AG10803 (cell line): ENCODE data around the gene XCL2.
"Not testable (repeated sequence)": the region's sequence is repeated elsewhere in the genome, so short reads cannot be mapped to it uniquely, and the experiment has no call there.

ENCODE experiments used
- DNase-seq: peaks from one replicate; pipeline ENCODE4 v3.0.0; 2010; ENCODE audit warnings: low read depth
- H3K4me3 ChIP-seq: 2 replicates; pipeline ENCODE4 v1.5.1; 2011; ENCODE audit warnings: mild to moderate bottlenecking, low read length, control low read depth
- TF ChIP-seq, protein P1 (sequence below): conservative IDR thresholded peaks from 2 replicates; pipeline ENCODE4 v1.5.1; 2011; ENCODE audit warnings: mild to moderate bottlenecking, low read length, control low read depth, inconsistent platforms

The XCL2 gene, protein sequence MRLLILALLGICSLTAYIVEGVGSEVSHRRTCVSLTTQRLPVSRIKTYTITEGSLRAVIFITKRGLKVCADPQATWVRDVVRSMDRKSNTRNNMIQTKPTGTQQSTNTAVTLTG

DNA sequence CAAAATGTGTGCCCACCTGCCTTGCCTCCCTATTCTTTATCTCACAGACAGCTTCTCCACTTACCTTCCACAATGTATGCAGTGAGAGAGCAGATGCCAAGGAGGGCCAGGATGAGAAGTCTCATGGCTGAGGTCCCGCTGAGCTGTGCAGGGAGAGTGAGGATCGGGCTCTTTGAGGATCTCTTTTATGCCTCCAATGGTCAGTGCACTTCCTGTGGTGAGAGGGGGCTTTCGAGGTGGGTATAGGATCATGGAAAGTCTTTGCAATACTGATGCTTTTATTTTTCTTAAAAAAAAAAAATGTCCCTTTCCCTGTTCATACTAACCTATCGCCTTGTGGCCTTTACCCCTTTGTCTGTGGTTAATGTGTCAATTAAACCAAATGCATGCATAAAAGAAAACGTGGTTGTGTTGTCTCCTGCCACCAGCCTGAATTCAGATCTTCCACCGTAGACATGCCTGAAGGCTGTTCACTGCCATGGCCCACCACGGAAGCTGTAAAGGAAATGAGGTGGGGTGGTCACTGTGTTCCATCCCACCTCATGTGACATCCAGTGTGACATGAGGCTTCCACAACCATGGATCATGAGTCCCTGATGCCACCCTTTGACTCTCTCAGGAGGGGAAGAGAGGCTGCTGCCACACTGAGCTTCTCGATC, at the start of gene XCL2:
XCL2 (minus strand) TSS at position 158 of the 659 bp plus-strand sequence; CDS start at position 125, 33 bp downstream.
- not testable (repeated sequence) for DNase-seq, H3K4me3 ChIP-seq

DNA sequence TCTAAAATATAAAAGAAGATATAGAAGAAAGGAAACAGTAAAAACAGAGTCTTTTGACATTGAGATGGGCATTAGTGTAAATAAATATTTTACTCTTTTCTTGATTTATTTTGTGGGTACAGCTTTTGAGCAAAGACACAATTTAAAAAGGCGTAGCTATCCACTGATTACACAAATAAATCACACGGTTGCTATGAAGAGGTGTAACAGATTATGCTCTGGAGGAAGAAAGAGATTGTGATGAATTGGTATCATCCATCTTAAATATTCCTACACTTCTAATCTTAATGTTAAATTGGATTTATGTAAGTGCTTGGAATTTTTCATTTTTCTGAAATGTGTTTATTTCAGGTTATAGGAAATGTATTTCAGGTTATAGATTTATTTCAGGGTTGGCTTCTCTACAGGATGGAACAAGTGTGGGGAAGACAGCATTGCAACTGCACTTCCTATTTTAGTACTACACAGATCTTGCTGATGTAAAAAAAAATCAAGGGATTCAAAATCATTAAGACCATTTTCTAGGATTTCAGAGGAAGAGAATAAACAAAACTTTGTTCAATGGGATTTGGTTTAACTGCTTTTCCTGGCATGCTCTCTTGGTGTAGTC, 47.9 kb upstream of the XCL2 start:
- H3K4me3 ChIP-seq = no peak overlapping the region
- TF ChIP-seq, protein P1, sequence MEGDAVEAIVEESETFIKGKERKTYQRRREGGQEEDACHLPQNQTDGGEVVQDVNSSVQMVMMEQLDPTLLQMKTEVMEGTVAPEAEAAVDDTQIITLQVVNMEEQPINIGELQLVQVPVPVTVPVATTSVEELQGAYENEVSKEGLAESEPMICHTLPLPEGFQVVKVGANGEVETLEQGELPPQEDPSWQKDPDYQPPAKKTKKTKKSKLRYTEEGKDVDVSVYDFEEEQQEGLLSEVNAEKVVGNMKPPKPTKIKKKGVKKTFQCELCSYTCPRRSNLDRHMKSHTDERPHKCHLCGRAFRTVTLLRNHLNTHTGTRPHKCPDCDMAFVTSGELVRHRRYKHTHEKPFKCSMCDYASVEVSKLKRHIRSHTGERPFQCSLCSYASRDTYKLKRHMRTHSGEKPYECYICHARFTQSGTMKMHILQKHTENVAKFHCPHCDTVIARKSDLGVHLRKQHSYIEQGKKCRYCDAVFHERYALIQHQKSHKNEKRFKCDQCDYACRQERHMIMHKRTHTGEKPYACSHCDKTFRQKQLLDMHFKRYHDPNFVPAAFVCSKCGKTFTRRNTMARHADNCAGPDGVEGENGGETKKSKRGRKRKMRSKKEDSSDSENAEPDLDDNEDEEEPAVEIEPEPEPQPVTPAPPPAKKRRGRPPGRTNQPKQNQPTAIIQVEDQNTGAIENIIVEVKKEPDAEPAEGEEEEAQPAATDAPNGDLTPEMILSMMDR = no peak
- DNase-seq = no peak

DNA sequence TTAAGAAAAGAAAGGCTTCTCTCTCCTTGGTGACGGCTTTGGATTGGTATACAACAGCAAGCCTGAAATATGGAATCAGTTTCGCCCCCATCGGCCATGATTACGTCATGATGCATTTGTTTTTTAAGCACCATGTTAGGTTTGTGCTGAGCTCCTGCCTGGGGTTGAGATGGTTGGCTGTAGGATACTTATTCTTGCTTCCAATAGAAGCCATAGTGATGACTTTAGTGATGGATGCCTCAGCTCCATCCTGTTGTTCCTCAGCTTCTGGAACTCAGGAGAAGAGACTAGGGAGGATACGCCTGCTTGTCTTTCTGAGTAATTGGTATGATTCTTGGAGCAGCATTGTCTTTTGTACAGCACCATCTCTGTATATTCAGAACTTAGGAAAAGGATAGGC, 47.3 kb upstream of the XCL2 start:
- DNase-seq = no peak
- no peak overlapping the region for H3K4me3 ChIP-seq
- TF ChIP-seq, protein P1 = no peak

DNA sequence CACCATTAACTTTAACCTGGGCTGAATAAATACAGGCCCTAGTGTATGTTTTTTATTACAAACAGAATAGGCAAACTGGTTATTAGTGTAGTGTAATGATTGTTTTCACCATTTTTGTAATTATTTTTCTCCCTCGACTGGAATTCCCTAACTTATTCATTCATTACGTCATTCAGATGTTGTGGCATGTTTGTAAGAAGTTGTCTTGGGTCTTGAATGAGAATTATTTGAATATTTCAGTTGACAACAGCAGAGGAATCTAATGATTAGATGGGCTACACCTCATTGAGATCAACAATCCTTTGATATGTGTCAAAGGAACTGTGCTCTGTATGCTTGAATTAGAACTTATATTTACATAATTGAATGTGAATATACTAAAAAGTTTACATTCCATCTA, 45.4 kb upstream of the XCL2 start:
- no peak overlapping the region for H3K4me3 ChIP-seq
- TF ChIP-seq, protein P1 = no peak
- no peak for DNase-seq

DNA sequence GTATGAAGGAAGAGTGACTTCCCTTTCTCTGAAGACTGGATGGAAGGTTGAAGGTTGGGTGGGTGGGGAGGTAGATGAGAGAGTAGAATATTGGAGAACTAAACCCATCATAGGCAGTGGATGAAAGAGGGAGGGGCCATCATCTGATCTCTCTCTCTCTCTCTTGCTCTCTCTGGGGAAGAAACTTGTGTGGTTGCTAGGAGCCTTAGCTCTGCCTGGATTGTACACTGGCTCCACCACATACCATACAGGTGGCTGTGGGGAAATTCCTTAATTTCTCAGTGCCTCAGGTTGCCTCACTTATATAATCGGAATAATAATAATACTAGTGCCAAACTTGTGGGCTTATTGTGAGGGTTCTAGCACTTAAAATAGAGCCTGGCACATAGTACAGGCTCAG, 42.1 kb upstream of the XCL2 start:
- H3K4me3 ChIP-seq = no peak overlapping the region
- no peak for DNase-seq
- TF ChIP-seq, protein P1 = no peak

DNA sequence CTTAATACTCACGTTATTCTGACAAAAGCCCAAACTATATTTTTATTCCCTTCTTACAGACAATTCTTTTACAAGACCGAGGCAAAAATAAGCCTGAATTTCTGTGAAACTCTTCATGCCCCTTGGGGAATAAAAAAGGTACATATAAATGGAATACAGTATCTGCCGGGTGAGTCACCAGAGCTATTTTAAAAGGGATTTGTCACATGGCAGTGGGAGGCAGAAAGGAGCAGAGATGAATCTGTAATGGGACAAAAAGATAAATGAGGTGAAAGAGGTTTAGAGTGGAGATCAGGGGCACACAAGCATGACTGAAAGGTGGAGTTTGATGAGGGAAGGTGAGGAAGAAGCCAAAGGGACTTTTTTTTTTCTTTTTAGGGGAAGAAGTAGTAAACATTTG, 41.4 kb upstream of the XCL2 start:
- H3K4me3 ChIP-seq = no peak overlapping the region
- peak; percentile 18 for DNase-seq
- TF ChIP-seq, protein P1 = no peak

DNA sequence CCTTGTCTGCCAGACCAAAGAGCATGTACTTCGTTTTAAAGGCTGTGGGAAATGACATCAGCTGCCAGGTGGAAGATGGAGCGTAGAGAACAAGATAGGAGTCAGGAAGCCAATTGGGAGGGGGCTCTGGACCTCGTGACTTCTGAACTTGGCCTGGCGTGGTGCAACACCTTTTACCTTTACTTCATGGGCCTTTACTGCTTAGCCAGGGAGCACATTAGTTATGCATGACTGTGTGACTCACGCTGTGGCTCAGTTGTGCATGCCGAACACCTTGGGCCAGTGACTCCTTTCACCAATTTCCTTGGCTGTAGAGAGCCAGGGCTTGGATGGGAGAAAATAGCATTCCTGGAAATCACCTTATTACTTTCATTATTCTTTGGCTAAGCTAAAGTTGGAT, 39.8 kb upstream of the XCL2 start:
- TF ChIP-seq, protein P1 = no peak
- no peak for DNase-seq

More for the DNA sequence above, 39.8 kb upstream of the XCL2 start:
- H3K4me3 ChIP-seq = no peak overlapping the region
